B cell (primary cell): ENCODE results near the gene RAC3.

Experiments used
- CTCF ChIP-seq: fragments of 200-600 bp; IDR thresholded peaks from one replicate; pipeline ENCODE4 v1.8.0; 2022; ENCODE audit warnings: antibody characterized with exemption, mild to moderate bottlenecking
- EZH2 ChIP-seq: IDR thresholded peaks from 2 replicates; pipeline ENCODE4 v1.6.1; 2012; ENCODE audit warnings: borderline replicate concordance, low read depth, mild to moderate bottlenecking, moderate library complexity, low read length; ENCODE audit not compliant: insufficient read depth, poor library complexity, severe bottlenecking

GRCh38 chr17:82061047-82061925 is 29.8 kb downstream of the RAC3 start:
- TF ChIP-seq CTCF (no peak), EZH2 (no peak)
